ENCODE data around the gene MZF1.
A peak's percentile ranks its signal among the peaks of the same experiment; 100 is the strongest.
"Not testable (repeated sequence)": the region's sequence is repeated elsewhere in the genome, so short reads cannot be mapped to it uniquely, and the experiment has no call there.

MZF1 gene

GRCh38 chr19:58572818-58573657 is at the start of gene MZF1:
MZF1 (minus strand) TSS chr19:58573335; CDS start chr19:58571389, 1,946 bp downstream.
- H3K27me3 ChIP-seq (ENCODE audit: low read depth) = no peaks in the 10 kb centered on the region
- peaks cover 8% of the 10 kb centered on the region for H3K4me1 ChIP-seq
- peak; percentile 99 to 100 for DNase-seq (ENCODE audit: low spot score in 2 of 2)
- H3K36me3 ChIP-seq (replicated peaks) = no peaks in the 10 kb centered on the region; the same call in none of the 2 replicates
- peak within 1 kb of the TSS; percentile 65 for H3K4me3 ChIP-seq
- in situ Hi-C loops (cut with MboI; ENCODE audit: low sequenced_read_pairs) = no loop called here
- no peaks in the 10 kb centered on the region for H3K9me3 ChIP-seq

- H3K36me3 ChIP-seq (replicated peaks); H3K9me3 ChIP-seq; H3K4me3 ChIP-seq; H3K27me3 ChIP-seq (ENCODE audit: low read depth); in situ Hi-C loops (cut with MboI; ENCODE audit: low sequenced_read_pairs); H3K4me1 ChIP-seq: not testable (repeated sequence)
- DNase-seq (ENCODE audit: low spot score in 2 of 2) = peak in 1 of 2 experiments; percentile 33
Observed at GRCh38 chr19:58607213-58607612, 34.1 kb upstream of the MZF1 start.

- H3K27me3 ChIP-seq (ENCODE audit: low read depth); H3K9me3 ChIP-seq; H3K36me3 ChIP-seq (replicated peaks); H3K4me3 ChIP-seq; H3K4me1 ChIP-seq; in situ Hi-C loops (cut with MboI; ENCODE audit: low sequenced_read_pairs): not testable (repeated sequence)
- DNase-seq (ENCODE audit: low spot score in 2 of 2) = peak in 1 of 2 experiments; percentile 26
Observed at GRCh38 chr19:58606251-58606896, 33.2 kb upstream of the MZF1 start.

GRCh38 chr19:58586133-58586765 is 13.1 kb upstream of the MZF1 start:
- Histone ChIP-seq H3K9me3 (no peaks in the 10 kb centered on the region), H3K27me3 (ENCODE audit: low read depth) (no peaks in the 10 kb centered on the region), H3K4me1 (no peaks in the 10 kb centered on the region), H3K36me3 (replicated peaks) (peaks cover 3% of the 10 kb centered on the region; the same call in 1 of the 2 replicates), H3K4me3 (no peak overlapping the region)
- peak in 1 of 2 experiments; percentile 3 for DNase-seq (ENCODE audit: low spot score in 2 of 2)
- in situ Hi-C loops (cut with MboI; ENCODE audit: low sequenced_read_pairs) = no loop called here

- H3K4me3 ChIP-seq = no peak overlapping the region
- no peaks in the 10 kb centered on the region for H3K27me3 ChIP-seq (ENCODE audit: low read depth)
- no peaks in the 10 kb centered on the region for H3K4me1 ChIP-seq
- in situ Hi-C loops (cut with MboI; ENCODE audit: low sequenced_read_pairs) = no loop called here
- no peaks in the 10 kb centered on the region for H3K9me3 ChIP-seq
- H3K36me3 ChIP-seq (replicated peaks) = peaks cover 5% of the 10 kb centered on the region; the same call in 1 of the 2 replicates
- no peak for DNase-seq (ENCODE audit: low spot score in 2 of 2)
Observed at GRCh38 chr19:58585442-58586132, 12.5 kb upstream of the MZF1 start.

DNA sequence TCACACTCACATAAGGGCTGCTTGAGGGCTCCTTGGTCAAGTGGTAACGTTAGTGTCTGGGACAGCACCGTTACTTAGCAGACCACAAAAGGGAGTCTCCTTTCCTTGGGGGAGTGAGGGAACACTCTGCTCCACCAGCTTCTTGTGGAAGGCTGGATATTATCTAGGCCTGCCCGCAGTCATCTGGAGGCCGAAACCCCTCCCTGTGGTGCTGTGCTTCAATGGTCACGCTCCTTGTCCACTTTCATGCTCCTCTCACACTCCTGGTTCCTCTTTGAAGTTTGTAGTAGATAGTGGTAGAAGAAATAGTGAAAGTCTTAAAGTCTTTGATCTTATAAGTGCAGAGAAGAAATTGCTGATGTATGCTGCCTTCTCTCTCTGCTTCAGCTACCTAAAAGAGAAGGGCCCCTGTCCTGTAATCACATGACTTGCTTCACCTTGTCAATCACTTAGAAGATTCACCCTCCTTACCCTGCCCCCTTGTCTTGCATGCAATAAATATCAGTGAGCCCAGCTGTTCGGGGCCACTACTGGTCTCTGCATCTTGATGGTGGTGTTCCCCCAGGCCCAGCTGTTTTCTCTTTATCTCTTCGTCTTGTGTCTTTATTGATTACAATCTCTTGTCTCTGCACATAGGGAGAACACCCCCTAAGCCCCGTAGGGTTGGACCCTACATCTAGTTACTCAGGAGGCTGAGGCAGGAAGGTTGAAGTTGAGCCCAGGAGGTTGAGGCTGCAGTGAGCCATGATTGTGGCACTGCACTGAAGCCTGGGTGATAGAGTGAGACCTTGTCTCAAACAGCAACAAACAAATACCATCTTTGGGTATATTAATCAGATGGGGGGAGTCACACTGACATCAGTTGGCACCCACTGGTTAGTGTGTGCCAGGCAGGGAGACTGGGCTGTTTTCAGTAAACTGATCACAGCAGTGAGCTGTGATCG is 11.6 kb upstream of the MZF1 start:
- Histone ChIP-seq H3K4me3 (no peak overlapping the region), H3K9me3 (no peaks in the 10 kb centered on the region), H3K36me3 (replicated peaks) (peaks cover 5% of the 10 kb centered on the region; the same call in 1 of the 2 replicates), H3K27me3 (ENCODE audit: low read depth) (no peaks in the 10 kb centered on the region), H3K4me1 (no peaks in the 10 kb centered on the region)
- in situ Hi-C loops (cut with MboI; ENCODE audit: low sequenced_read_pairs) = no loop called here
- peak in 1 of 2 experiments; percentile 1 for DNase-seq (ENCODE audit: low spot score in 2 of 2)

DNA sequence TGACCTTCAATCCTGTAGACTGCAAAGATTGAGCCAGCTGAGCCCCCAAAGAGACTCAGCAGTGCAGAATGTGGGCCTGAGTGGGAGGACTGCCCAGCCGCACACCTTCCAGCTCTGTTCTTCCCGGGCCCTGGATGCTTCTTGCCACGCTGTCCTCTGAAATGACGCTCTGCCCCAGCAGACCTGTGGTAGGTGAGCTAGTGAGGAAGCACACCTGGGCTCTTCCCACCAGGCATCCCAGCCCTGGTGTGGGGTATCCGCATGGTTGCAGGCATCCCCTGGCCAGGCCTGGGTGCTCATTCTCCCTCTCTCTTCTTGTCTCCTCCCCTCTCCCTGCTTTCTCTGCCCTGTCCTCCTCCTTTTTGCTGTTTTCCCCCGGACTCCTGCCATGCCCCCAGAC is 9.8 kb upstream of the MZF1 start:
- no peaks in the 10 kb centered on the region for H3K27me3 ChIP-seq (ENCODE audit: low read depth)
- H3K9me3 ChIP-seq = no peaks in the 10 kb centered on the region
- DNase-seq (ENCODE audit: low spot score in 2 of 2) = peak in 1 of 2 experiments; percentile 3
- H3K4me1 ChIP-seq = no peaks in the 10 kb centered on the region
- in situ Hi-C loops (cut with MboI; ENCODE audit: low sequenced_read_pairs) = no loop called here
- H3K4me3 ChIP-seq = no peak overlapping the region
- peaks cover 5% of the 10 kb centered on the region; the same call in 1 of the 2 replicates for H3K36me3 ChIP-seq (replicated peaks)

DNA sequence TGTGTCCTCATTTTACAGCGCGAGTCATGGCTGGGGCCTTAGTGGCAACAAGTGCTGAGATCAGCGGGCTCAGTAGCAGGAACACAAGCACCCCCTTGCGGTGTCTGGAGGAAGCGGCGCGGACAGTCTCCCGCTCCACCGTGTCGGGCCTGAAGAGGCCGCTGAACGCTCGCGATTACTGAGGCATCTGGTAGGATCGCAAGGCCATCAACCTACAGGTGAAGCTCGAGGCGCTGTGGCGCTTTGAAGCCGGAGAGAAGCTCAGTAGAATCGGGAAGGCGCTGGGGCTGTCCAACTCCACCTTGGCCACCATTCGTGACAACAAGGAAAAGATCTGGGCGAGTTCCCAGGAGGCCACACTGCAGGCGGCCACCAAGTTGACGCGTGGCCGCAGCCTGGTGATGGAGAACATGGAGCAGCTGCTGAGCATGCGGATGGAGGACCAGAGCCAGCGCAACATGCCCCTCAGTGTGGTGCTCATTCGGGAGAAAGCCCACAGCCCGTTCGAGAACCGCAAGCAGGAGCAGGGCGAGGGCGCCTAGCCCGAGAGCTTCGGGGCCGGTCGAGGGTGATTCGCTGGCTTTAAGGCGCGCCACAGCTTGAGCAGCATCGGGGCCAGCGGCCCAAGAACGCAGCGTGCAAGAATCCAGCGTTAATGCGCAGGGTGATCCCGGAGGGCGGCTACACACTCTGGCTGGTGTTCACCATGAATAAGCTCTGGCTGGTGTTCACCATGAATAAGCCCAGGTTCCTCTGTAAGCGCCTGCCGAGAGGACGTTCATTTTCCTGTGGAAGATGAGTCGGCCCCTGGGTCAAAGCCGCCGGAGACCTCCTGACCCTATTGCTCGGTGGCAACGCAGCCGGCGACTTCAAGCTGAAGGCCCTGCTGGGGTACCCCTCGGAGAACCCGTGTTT is 8.3 kb upstream of the MZF1 start:
- peak in 1 of 2 experiments; percentile 25 for DNase-seq (ENCODE audit: low spot score in 2 of 2)
- H3K36me3 ChIP-seq (replicated peaks) = peaks cover 5% of the 10 kb centered on the region; the same call in 1 of the 2 replicates
- H3K4me3 ChIP-seq = no peak overlapping the region
- no peaks in the 10 kb centered on the region for H3K9me3 ChIP-seq
- no peaks in the 10 kb centered on the region for H3K27me3 ChIP-seq (ENCODE audit: low read depth)
- H3K4me1 ChIP-seq = no peaks in the 10 kb centered on the region
- in situ Hi-C loops (cut with MboI; ENCODE audit: low sequenced_read_pairs) = no loop called here

DNA sequence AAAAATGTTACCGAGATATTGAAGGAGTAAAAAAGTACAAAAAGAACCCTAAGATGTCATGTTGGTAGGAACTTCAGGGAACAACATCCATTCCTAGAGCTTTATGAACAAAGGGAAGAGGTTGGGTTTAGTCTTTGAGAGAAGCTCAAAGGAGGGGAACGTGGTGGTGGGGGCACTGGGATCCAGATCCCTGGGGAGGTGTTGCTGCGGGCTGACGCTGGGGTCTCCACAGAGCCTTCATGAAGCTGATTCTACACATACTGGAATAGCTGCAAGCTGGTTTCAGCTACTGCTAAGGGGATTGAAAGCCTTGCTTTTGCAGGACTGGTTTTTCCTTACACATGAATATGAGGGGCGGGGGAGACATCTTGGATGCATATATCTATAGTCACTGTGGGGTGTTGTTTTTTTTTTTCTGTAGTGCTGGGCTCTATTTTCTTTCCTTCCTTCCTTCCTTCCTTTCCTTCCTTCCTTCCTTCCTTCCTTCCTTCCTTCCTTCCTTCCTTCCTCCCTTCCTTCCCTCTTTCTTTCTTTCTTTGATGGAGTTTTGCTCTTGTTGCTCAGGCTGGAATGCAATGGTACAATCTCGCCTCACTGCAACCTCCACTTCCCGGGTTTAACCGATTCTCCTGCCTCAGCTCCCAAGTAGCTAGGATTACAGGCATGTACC is 6.5 kb upstream of the MZF1 start:
- Histone ChIP-seq H3K4me1 (no peaks in the 10 kb centered on the region), H3K9me3 (no peaks in the 10 kb centered on the region), H3K36me3 (replicated peaks) (peaks cover 5% of the 10 kb centered on the region; the same call in 1 of the 2 replicates), H3K27me3 (ENCODE audit: low read depth) (no peaks in the 10 kb centered on the region), H3K4me3 (no peak overlapping the region)
- in situ Hi-C loops (cut with MboI; ENCODE audit: low sequenced_read_pairs) = no loop called here
- peak in 1 of 2 experiments; percentile 1 for DNase-seq (ENCODE audit: low spot score in 2 of 2)

DNA sequence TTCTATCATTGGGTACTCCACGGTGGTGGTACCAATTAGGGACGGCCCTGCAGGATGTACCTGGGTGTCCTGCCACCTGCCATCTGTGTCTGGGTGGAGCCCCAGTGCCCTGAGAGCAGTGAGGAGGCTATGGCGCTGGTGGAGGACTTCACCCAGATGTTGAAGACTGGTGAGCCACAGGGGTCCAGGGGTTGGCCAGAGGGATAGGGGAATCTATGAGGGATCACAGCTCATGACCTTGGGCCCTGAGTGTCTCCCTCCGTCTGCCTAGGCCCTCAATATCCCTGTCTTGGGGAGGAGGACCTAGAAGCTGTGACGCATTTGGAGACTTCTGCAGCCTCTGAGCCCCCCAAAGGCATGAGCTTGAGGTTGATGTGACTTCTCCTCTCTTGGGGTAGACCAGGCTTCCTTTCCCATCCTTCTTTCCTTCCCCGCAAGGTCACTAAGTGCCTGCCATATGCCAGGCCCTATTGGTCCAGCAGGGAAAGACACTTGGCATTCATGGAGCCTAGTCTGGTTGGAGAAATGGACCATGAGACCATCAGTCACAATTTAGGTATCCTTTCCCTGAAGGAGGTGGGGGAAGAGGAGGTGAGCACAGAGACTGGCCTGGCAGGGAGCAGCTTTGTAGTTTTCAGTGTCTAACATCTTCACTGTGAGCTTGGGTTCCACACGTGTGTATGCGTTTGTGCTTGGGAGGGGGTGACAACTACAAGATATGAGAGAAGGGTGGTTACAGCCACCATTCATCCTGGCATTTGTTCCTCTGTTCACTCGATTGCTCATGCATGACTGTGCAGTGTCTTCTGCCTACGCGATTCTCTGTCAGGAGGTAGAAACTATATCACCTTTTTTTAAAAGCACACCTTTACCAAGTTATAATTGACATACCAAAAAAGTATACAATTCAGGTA is 5.1 kb upstream of the MZF1 start:
- H3K36me3 ChIP-seq (replicated peaks) = peaks cover 5% of the 10 kb centered on the region; the same call in 1 of the 2 replicates
- H3K9me3 ChIP-seq = no peaks in the 10 kb centered on the region
- H3K4me3 ChIP-seq = no peak overlapping the region
- H3K27me3 ChIP-seq (ENCODE audit: low read depth) = no peaks in the 10 kb centered on the region
- DNase-seq (ENCODE audit: low spot score in 2 of 2) = peak in 1 of 2 experiments; percentile 6
- H3K4me1 ChIP-seq = peaks cover 5% of the 10 kb centered on the region; the same call in 1 of the 2 replicates
- in situ Hi-C loops (cut with MboI; ENCODE audit: low sequenced_read_pairs) = no loop called here

GRCh38 chr19:58577581-58577980 is 4.4 kb upstream of the MZF1 start:
- H3K4me3 ChIP-seq; H3K9me3 ChIP-seq; H3K27me3 ChIP-seq (ENCODE audit: low read depth); H3K36me3 ChIP-seq (replicated peaks); H3K4me1 ChIP-seq; DNase-seq (ENCODE audit: low spot score in 2 of 2); in situ Hi-C loops (cut with MboI; ENCODE audit: low sequenced_read_pairs): not testable (repeated sequence)

Measured in HAP-1 (cell line).